ENCODE results near the gene ZNF747.
A peak's percentile ranks its signal among the peaks of the same experiment; 100 is the strongest.

ZNF747 gene

GRCh38 chr16:30534368-30535105 is at the start of gene ZNF747:
TSS of gene ZNF747 (minus strand) at chr16:30534858. CDS start at chr16:30534679, 179 bp downstream.
- DNase-seq: peak; percentile 68

- no peak for DNase-seq
Observed at GRCh38 chr16:30582611-30583340, 48.1 kb upstream of the ZNF747 start.

- no peak for DNase-seq
Observed at GRCh38 chr16:30581457-30581856, 46.8 kb upstream of the ZNF747 start.

GRCh38 chr16:30574678-30575077 is 40.0 kb upstream of the ZNF747 start:
- no peak for DNase-seq

- DNase-seq: peak; percentile 98
Observed at GRCh38 chr16:30571445-30572322, 37.0 kb upstream of the ZNF747 start, which contains the start of gene ZNF688. TSS of gene ZNF688 (minus strand) at chr16:30571714. CDS start at chr16:30571629, 85 bp downstream.

- no peak for DNase-seq
Observed at GRCh38 chr16:30570636-30571444, 36.2 kb upstream of the ZNF747 start.

GRCh38 chr16:30569746-30570635 is 35.3 kb upstream of the ZNF747 start:
- no peak for DNase-seq

- no peak for DNase-seq
Observed at GRCh38 chr16:30569281-30569680, 34.6 kb upstream of the ZNF747 start.

GRCh38 chr16:30567991-30568638 is 33.5 kb upstream of the ZNF747 start:
- peak; percentile 28 for DNase-seq

- DNase-seq: no peak
Observed at GRCh38 chr16:30567160-30567990, 32.7 kb upstream of the ZNF747 start.

GRCh38 chr16:30566531-30566930 is 31.9 kb upstream of the ZNF747 start:
- DNase-seq: no peak

- no peak for DNase-seq
Observed at GRCh38 chr16:30565984-30566383, 31.3 kb upstream of the ZNF747 start.

- DNase-seq: no peak
Observed at GRCh38 chr16:30565526-30565925, 30.9 kb upstream of the ZNF747 start.

- no peak for DNase-seq
Observed at GRCh38 chr16:30562021-30562420, 27.4 kb upstream of the ZNF747 start.

- DNase-seq: no peak
Observed at GRCh38 chr16:30561089-30561816, 26.6 kb upstream of the ZNF747 start.

GRCh38 chr16:30559690-30560089 is 25.0 kb upstream of the ZNF747 start:
- no peak for DNase-seq

- no peak for DNase-seq
Observed at GRCh38 chr16:30558789-30559377, 24.2 kb upstream of the ZNF747 start.

- DNase-seq: peak; percentile 93
Observed at GRCh38 chr16:30557957-30558788, 23.5 kb upstream of the ZNF747 start, which contains the start of gene ZNF764. TSS of gene ZNF764 (minus strand) at chr16:30558374. CDS start at chr16:30558182, 192 bp downstream.

All from GF-D8 (cell line).